Measurements from ENCODE around the gene ABCC5.

Gene ABCC5

GRCh38 chr3:183917776-183918175 lies 99.9 kb downstream of the ABCC5 start:
- Histone ChIP-seq H3F3A (ENCODE audit: insufficient read depth) (no peaks in the 10 kb centered on the region), H3K79me2 (ENCODE audit: insufficient read depth, low read length) (no peaks in the 10 kb centered on the region), H3K9me3 (ENCODE audit: insufficient read depth, low read length) (no peaks in the 10 kb centered on the region), H3K4me2 (ENCODE audit: low read depth, low read length, poor library complexity, severe bottlenecking) (no peak overlapping the region), H3K27me3 (ENCODE audit: low read length) (no peaks in the 10 kb centered on the region), H3K9me2 (replicated peaks; ENCODE audit: insufficient read depth, low read length) (no peaks in the 10 kb centered on the region), H3K27ac (ENCODE audit: low read depth, low read length) (no peak overlapping the region), H2AFZ (ENCODE audit: low read depth, low read length, severe bottlenecking) (no peak overlapping the region), H3K4me3 (ENCODE audit: insufficient read depth, low read length, poor library complexity, severe bottlenecking) (no peak overlapping the region), H4K20me1 (ENCODE audit: low read depth, low read length) (no peaks in the 10 kb centered on the region), H3K36me3 (ENCODE audit: low read length) (no peaks in the 10 kb centered on the region), H3K9ac (ENCODE audit: low read length) (no peak overlapping the region)
- TF ChIP-seq EZH2phosphoT487 (conservative IDR thresholded peaks at IDR 0.05; ENCODE audit: low read length) (no peak), CTCF (IDR thresholded peaks at IDR 0.05; ENCODE audit: insufficient read depth, low read length, poor library complexity, severe bottlenecking) (no peak)

- Histone ChIP-seq H3K4me2 (ENCODE audit: low read depth, low read length, poor library complexity, severe bottlenecking) (no peak overlapping the region), H3K9ac (ENCODE audit: low read length) (no peak overlapping the region), H3K9me2 (replicated peaks; ENCODE audit: insufficient read depth, low read length) (no peaks in the 10 kb centered on the region), H3K27me3 (ENCODE audit: low read length) (no peaks in the 10 kb centered on the region), H3F3A (ENCODE audit: insufficient read depth) (no peaks in the 10 kb centered on the region), H4K20me1 (ENCODE audit: low read depth, low read length) (no peaks in the 10 kb centered on the region), H3K36me3 (ENCODE audit: low read length) (no peaks in the 10 kb centered on the region), H3K79me2 (ENCODE audit: insufficient read depth, low read length) (no peaks in the 10 kb centered on the region), H3K27ac (ENCODE audit: low read depth, low read length) (no peak overlapping the region), H2AFZ (ENCODE audit: low read depth, low read length, severe bottlenecking) (no peak overlapping the region), H3K4me3 (ENCODE audit: insufficient read depth, low read length, poor library complexity, severe bottlenecking) (no peak overlapping the region), H3K9me3 (ENCODE audit: insufficient read depth, low read length) (no peaks in the 10 kb centered on the region)
- no peak for TF ChIP-seq CTCF (IDR thresholded peaks at IDR 0.05; ENCODE audit: insufficient read depth, low read length, poor library complexity, severe bottlenecking)
Measured at GRCh38 chr3:183914856-183915255, 102.8 kb downstream of the ABCC5 start.

GRCh38 chr3:183913580-183913920 lies 104.1 kb downstream of the ABCC5 start:
- Histone ChIP-seq H3K9me3 (ENCODE audit: insufficient read depth, low read length) (no peaks in the 10 kb centered on the region), H3K27me3 (ENCODE audit: low read length) (no peaks in the 10 kb centered on the region), H3F3A (ENCODE audit: insufficient read depth) (no peaks in the 10 kb centered on the region), H3K4me3 (ENCODE audit: insufficient read depth, low read length, poor library complexity, severe bottlenecking) (no peak overlapping the region), H3K4me2 (ENCODE audit: low read depth, low read length, poor library complexity, severe bottlenecking) (no peak overlapping the region), H2AFZ (ENCODE audit: low read depth, low read length, severe bottlenecking) (no peak overlapping the region), H3K27ac (ENCODE audit: low read depth, low read length) (no peak overlapping the region), H3K9ac (ENCODE audit: low read length) (no peak overlapping the region), H3K79me2 (ENCODE audit: insufficient read depth, low read length) (no peaks in the 10 kb centered on the region), H3K9me2 (replicated peaks; ENCODE audit: insufficient read depth, low read length) (no peaks in the 10 kb centered on the region), H3K36me3 (ENCODE audit: low read length) (no peaks in the 10 kb centered on the region), H4K20me1 (ENCODE audit: low read depth, low read length) (no peaks in the 10 kb centered on the region)
- TF ChIP-seq CTCF (IDR thresholded peaks at IDR 0.05; ENCODE audit: insufficient read depth, low read length, poor library complexity, severe bottlenecking) (no peak), EZH2phosphoT487 (conservative IDR thresholded peaks at IDR 0.05; ENCODE audit: low read length) (no peak)
